AG10803 (cell line): ENCODE results near the gene ROBO4.

Experiments used
- DNase-seq: peaks from one replicate; pipeline ENCODE4 v3.0.0; 2010; ENCODE audit warnings: low read depth
- H3K4me3 ChIP-seq: 2 replicates; pipeline ENCODE4 v1.5.1; 2011; ENCODE audit warnings: mild to moderate bottlenecking, low read length, control low read depth
- CTCF ChIP-seq: conservative IDR thresholded peaks from 2 replicates; pipeline ENCODE4 v1.5.1; 2011; ENCODE audit warnings: mild to moderate bottlenecking, low read length, control low read depth, inconsistent platforms

The ROBO4 gene

GRCh38 chr11:124835918-124836317, 61.7 kb downstream of the ROBO4 start:
- no peak overlapping the region for H3K4me3 ChIP-seq
- no peak for DNase-seq
- no peak for TF ChIP-seq CTCF

- DNase-seq, result no peak
- no peak overlapping the region for H3K4me3 ChIP-seq
Measured at GRCh38 chr11:124834526-124835180, 63.0 kb downstream of the ROBO4 start.

More at GRCh38 chr11:124834526-124835180, 63.0 kb downstream of the ROBO4 start:
- TF ChIP-seq CTCF, result no peak
